Activated CD4-positive, CD25-positive, alpha-beta regulatory T cell treated with anti-CD3 and anti-CD28 coated beads, Interleukin-2, amount 50 U/mL, for 16 hours (primary cell): ENCODE measurements around the gene C20orf96.
"Not testable (repeated sequence)": the region's sequence is repeated elsewhere in the genome, so short reads cannot be mapped to it uniquely, and the experiment has no call there.

Experiments used
- DNase-seq: peaks from one replicate; pipeline ENCODE4 v3.0.0-alpha.2; 2020; ENCODE audit warnings: low read depth, low spot score

C20orf96 gene

DNA sequence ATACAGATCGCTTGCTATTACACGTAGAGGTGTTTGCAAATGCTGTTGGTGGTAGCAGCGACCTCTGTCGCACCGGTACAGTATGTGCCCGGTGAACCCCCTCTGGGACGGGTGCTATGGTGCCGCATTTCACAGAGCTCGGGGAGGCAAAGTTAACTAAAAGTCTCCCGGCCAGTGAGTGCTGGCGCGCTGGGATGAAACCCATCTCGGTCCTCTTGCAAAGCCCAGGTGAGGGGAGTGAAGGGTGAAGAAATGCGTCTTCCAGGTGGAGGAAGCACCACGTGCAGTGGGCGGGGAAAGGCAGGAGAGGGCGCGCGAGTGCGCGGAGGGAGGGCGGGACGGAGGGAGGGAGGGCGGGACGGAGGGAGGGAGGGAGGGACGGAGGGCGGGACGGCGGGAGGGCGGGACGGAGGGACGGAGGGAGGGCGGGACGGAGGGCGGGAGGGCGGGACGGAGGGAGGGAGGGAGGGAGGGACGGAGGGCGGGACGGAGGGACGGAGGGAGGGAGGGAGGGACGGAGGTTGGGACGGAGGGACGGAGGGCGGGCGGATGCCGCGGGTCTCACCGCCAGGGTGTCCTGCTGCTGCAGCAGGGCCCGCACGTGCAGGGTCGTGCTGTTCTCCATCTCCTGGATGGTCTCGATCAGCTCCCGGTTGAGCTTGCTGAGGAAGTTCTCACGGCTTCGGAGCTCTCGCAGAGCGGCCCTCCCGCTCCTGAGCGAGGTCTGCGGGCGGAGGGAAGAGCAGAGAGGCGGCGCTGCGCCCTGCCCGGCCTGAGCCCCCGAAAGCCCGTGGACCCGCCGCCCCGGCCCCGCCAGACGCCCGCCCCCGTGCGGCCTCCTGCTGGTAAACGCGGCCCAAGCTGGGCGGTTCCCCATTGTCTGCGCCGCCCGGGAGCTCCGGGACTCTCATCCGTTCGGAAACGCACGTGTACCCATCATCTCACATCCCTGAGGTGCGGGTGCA, 11.7 kb downstream of the C20orf96 start:
- DNase-seq, result no peak

DNA sequence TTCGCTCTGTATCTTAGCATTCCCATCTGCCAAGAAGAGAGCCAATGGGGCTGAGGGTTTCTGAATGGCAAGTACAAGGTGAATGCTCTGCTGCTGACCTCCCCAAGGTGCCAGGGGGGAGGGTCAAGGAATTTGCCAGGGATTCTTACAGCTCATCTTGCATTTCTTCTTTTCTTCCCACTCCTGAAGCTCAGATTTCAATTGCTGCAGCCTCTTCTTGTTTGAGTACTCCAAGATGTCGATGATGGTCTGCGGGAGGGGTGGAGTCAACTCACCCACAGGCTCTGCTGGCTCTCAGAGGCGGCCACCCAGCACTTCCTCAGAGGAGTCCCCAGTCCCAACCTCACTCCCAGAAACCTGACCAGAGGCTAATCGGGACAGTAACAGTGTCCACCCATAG, 12.4 kb downstream of the C20orf96 start:
- DNase-seq, result no peak

DNA sequence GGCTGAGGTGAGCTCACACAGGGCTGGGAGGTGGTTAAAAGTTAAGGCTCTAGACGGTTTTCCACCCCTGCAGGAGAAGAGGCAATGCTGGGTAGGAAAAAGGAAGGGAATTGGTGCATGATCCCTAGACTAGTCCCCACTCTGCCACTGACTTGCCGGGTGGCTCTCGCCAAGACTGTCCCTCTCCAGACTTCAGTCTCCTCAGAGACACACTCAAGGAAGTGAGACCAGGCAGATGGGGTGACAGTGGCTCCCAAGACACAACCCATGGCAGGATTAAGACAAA, 13.1 kb downstream of the C20orf96 start:
- no peak for DNase-seq

DNA sequence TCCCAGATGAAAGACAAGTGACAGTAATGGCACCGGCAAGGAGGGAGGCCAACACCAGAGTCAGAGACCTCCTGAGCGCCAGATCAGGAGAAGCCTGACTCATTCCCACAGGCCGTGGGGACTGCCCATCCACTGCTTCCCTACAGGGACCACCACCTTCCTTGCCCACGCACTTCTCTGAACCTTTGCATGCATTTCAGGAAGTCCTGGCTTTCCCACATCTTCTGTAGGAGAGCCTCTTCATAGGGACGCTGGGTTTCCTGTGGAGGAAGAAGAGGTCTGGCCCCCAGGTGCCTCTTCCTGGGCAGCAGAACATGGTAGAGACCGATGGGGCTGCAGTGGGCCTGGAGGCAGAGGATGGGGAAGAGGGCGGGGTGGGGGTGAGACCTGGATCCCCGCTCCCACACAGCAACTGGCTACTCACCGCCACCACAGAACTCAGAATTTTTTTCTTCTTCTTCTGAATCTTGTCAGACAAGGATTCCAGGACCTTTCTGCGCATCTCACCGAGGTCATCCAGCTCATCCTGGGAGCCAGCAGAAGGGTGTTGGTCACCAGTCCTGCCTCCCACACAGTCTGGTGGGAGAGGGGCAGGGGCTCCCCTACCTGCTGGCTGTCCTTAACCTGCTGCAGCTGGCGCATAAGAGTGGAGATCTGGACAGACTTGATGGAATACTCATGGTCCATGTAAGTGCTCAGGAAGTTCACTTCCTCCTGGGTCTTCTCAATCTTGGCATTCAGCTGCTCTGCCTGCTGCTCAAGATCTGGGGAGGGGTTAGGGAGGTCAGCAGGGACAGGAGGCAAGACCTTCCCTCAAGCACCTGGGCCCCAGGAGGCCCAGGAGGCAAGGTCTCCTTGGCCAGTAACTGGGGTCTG, 13.7 kb downstream of the C20orf96 start:
- no peak for DNase-seq

DNA sequence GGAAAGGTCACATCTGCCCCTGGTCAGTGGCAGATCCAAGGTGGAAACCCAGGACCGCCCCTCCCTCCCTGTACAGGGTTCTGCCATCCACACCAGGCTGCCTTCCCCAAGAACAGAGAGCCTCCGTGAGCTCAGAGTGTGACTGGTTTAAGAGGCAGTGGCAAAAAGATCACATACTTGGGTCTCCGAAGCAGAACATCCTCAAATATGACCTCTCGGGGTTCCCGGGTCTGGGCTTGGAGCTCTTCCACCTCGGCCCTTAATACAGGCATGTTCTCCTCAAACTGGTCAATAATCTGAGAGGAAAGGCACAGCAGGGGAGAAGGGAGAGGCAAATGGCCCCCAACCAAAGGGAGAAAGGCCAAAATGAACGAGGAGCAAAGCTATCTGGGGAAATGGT, 14.8 kb downstream of the C20orf96 start:
- DNase-seq, result no peak

- DNase-seq, result no peak
These were observed 16.7 kb downstream of the C20orf96 start for GRCh38 chr20:273884-274283.

DNA sequence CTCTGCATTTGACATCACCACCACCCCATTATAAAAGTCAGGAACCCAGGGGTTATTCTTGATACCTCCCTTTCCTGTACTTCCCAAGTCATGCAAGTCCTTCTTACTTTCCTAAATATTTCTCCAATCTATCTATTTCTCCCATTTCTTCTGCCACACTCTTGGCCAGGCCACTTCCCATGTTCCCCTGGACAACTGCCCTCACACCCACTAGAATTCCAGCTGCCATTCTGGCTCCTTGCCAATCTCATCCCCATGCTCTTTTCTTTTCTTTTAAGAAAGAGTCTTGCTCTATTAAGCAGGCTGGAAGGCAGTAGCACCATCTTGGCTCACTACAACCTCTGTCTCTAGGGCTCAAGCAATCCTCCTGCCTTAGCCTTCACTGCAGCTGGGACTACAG, 17.8 kb downstream of the C20orf96 start:
- no peak for DNase-seq

DNA sequence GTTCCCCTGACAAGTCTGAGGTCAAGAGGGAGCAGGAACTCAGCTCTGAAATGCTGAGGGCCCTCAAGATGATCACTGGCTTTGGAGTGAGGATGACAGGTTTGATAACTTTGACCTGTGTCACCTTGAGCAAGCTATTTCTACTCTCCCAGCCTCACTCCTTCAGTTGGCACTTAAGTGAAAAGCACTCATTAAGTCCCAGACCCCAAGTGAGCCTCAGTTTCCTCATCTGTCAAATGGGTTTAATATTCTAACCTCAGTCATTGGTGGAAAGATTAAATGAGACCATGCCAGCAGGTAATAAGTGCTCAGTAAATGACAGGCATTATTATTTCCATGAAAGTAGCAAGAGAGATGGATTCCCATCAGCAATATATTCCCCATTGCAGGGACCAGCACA, 19.0 kb downstream of the C20orf96 start:
- no peak for DNase-seq

DNA sequence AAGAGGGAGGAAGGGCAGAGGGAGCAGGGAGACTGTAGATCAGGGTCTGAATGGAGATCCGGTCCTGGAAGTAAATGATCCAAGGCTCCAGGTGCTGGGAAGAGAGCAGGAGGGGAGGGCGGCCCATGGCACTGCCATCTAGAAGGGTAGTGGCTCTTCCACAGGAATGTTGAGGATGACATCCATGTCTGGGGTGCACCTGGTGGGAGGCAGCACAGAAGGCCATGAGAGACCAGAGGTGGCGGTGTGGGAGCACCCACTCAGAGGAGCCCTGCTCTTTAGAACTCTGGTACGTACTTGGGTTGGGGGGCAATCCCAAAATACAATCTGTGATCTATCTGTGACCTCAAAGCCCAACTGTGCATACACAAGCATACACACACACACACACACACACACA, 19.5 kb downstream of the C20orf96 start:
- no peak for DNase-seq

GRCh38 chr20:270517-270916, 20.0 kb downstream of the C20orf96 start:
- DNase-seq, result no peak

GRCh38 chr20:266596-267562, 23.7 kb downstream of the C20orf96 start:
- peak; percentile 79 for DNase-seq

GRCh38 chr20:263701-264100, 26.8 kb downstream of the C20orf96 start:
- no peak for DNase-seq

DNA sequence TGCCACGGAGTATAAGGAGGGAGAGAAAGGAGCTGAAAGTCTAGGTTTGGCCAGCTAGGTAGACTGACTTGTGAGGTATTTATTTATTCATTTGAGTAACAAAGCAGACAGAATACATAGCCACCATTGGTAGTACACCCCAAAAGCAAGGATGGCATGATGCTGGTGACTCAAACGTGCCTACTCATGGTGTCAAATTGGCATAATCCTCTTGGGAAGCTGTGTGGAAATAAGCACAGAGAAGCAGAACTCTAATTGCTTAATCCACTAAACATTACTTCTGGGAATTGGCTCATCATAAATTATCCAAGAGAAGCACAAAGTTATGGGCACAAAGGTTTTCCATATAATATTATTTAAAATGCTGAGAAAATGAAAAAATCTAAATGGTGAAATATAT, 30.6 kb downstream of the C20orf96 start:
- no peak for DNase-seq

DNA sequence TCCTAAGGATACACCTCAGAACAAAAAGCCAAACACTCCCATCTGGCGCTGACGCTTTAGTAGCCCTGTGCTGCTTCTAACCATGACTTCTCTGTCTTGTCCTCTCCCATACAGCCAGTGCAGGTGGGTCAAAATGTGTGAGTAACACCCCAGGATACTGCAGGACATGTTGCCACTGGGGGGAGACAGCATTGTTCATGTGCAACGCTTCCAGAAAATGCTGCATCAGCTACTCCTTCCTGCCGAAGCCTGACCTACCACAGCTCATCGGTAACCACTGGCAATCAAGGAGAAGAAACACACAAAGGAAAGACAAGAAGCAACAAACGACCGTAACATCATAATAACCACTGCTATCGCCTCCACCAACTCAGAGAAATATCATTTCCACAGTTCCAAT, 31.6 kb downstream of the C20orf96 start:
- no peak for DNase-seq

GRCh38 chr20:258269-258858, 32.2 kb downstream of the C20orf96 start:
- no peak for DNase-seq

- DNase-seq, result no peak
These were observed 33.1 kb downstream of the C20orf96 start, which contains the start of gene DEFB132 for GRCh38 chr20:257419-257818. DEFB132 (plus strand) TSS chr20:257724; CDS start chr20:257779, 55 bp downstream.

GRCh38 chr20:253447-253846, 37.1 kb downstream of the C20orf96 start:
- DNase-seq, result not testable (repeated sequence)

GRCh38 chr20:252801-253200, 37.7 kb downstream of the C20orf96 start:
- no peak for DNase-seq

DNA sequence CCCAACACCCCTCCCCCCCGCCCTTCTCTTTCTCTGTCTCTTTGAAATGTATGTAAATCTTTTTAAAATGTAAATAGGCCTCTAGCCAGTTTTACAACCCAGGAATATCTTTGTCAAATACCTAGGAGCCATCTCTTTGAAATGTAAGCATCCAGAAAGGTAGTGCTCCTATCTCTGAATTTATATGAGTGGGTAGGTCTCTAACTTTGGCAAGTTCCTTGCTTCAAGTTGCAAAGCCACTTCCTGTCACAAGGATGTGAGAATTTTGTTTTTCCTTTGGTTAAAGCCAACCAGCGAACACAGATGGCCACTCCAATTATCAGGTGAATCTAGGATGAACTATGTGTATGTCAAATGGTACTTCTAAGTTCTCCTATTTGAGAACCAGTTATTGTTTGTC, 39.2 kb downstream of the C20orf96 start:
- DNase-seq, result no peak

DNA sequence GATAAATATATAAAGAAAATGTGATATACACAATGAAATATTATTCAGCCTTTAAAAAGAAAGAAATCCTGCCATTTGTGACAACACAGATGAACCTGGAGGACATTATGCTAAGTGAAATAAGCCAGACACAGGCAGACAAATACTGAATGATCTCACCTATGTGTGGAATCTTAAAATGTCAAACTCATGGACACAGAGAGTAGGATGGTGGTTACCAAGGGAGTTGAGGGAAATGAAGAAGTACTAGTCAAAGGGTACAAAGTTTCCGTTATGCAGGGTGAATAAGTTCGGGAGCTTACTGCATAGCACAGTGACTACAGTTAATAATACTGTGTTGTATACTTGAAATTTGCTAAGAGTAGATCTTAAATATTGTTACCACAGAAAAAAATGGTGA, 47.6 kb downstream of the C20orf96 start:
- DNase-seq, result no peak

DNA sequence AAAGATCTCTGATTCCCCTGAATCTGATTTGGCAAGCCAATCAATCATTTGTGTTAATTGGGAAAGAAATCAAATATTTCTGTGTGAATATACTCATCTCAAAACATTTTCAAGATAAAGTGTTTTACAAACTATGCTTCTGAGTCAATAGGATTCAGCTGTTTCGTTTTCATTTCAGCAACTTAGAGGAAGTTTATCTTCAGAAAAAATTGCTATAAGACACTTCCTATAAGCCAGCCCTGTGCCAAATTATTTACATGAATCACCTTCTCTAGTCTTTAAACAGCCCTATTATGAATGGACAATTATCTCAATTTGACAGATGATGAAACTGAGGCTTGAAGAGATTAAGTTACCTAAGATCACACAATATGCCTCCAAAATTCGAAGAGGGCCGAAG, 52.6 kb downstream of the C20orf96 start:
- no peak for DNase-seq
